Pericardium fibroblast (primary cell): ENCODE measurements around the gene GTPBP4. TPM values are rescaled to one million over a fixed set of nuclear protein-coding genes. Genes with fewer than 3 reads are reported as not detected.

Experiments
- total RNA-seq: library from RNA; depleted of rRNA; stranded (reverse); fragments of >200 nt; gene quantifications from 2 replicates; pipeline ENCODE4 v1.2.3, GENCODE V29; 2015

The GTPBP4 gene
- total RNA-seq: 18.0 and 19.6 TPM in 2 replicates

DNA sequence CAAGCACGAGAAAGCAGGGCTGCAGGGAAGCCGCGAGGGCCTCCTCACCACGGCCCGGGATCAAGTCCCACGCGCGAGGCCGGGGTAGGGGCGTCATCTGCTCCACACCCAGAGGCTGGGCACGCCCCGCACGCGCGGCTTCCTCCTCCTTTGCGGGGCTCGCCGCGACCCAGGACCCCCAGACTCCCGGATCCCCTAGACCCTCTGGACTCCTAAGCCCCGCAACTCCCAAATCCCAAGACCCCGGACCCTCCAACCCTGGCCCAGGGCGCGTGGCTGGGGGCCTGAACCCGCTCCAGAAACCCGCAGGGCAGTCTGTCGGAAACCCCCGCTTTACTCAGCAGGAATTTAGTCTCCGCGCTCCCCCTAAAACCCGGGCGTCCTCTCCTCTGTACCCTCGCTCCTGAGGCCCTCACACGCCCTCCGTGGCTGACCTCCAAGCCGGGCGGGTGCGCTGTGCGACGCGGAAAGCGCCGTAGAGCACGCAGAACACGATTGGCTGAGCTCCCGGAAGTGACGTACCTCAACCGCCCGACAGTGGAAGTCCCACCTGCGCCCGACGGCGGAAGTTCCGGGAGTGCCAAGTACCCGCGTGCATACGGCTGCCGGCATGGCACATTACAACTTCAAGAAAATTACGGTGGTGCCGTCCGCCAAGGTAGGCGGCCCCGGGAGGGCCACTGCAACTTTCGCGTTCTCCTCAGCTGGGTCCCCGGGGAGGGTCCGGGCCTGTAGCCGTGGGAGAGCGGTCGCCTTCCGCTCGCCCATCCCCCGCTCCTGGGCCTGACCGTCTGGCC lies at the start of gene GTPBP4:
Gene GTPBP4, plus strand, starts transcription at position 565 of the 797 bp plus-strand sequence. Its CDS starts 46 bp downstream, at position 611.

DNA sequence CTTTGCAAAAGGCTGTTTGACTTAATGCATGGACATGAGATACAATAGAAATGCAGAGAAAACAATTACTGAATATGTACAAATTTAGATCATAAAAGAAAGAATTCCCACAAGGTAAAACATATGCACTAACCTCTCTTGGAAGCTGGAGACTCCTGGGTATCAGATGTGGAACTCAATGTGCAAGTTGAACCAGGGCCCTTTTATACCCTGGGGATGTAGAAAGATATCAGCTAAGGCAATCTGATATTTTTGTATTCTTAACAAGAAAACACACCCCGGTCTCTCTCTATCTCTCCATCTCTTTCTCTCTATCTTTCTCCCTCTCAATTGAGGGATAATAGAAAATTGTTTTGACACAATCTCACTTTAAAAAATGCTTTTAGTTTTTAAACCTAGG lies 37.4 kb downstream of the GTPBP4 start, which contains the start of gene IDI2:
Gene IDI2, minus strand, starts transcription at position 177 of the 400 bp plus-strand sequence. CDS start 1,136 bp downstream, outside the sequence.

DNA sequence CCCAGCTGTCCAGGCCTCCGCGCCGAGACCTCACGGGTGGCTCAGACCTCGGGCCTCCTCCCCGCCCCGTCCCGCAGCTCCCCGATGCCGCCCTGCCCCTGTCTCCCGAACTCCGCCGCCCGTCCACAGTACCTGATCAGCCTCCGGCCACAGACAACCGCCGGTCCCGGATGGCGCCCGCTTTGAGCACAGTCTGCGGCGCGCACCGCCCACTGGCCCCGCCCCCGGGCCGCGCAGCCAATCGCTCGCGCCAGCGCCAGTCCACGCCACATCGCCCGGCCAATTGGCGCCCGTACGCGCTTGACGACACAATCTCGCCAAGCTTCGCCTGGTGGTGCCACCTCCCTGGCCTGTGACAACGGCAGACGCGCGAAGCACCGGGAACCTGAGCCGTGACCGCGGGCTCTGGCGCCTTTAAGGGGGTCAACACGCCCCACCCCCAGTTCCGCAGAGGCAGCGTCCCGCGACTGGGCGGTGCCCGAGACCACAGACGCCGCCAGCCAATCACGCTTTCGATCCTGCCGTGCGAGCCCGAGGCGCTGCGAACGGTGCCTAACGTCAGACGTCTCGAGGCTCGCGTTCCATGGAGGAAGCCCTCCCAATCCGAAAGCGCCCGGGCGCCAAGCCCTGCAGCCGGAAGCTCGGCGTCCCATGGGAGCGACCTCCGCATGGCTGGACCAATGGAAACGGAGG lies 60.6 kb downstream of the GTPBP4 start, which contains the start of gene IDI1:
Gene IDI1, minus strand, starts transcription at position 388 of the 693 bp plus-strand sequence. Its CDS starts 116 bp downstream, at position 272.

DNA sequence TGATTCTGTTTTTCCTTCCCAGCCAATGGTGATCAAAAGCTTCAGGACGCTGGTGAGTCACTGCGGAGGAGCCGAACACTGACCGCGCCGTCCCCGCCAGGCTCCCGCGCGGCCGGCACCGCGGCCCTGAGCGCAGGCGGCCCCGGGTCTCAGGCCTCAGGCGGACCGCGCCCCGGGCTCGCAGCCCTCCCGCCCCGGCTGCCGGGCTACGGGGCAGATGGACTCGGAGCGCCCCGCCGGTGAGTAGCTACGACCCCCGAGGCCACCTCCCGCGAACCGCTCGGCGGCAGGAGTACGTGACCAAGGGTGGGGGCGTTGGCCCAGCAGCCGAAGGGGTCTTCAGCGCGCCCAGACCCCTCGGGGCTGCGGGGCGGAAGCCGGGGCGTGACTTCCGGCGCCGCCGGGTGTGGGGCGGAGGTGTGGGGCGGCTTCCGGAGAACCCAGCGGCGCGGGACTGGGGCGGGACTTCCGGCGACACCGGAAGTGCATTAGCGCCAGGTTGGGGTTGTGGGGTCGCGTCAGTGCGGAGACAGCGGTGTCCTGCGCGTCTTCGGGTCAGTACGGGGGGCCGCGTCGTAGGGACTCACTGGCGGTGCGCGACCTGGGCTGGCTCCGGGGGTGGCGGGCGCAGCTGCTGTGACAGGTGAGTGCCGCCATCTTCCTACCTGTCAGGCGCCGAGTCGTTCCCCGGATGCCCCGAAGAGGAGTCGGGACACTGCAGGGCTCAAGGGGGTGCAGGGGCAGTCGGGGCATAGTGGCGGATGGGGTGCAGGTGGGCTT lies 68.3 kb downstream of the GTPBP4 start, which contains the start of gene WDR37:
Gene WDR37, plus strand, starts transcription at position 60 of the 780 bp plus-strand sequence. CDS start 15,771 bp downstream, outside the sequence.

Other genes with a start within 250 kb of the GTPBP4 start
- 20.7 and 22.0 TPM in 2 replicates for gene LARP4B, start 56.7 kb upstream of the GTPBP4 start, total RNA-seq
- gene IDI2, start 37.4 kb downstream of the GTPBP4 start, total RNA-seq: not detected in 2 replicates
- gene IDI1, start 60.7 kb downstream of the GTPBP4 start, total RNA-seq: 71.0 and 109 TPM in 2 replicates
- 12.4 and 13.4 TPM in 2 replicates for gene WDR37, start 68.0 kb downstream of the GTPBP4 start, total RNA-seq